Activated T-cell treated with anti-CD3 and anti-CD28 coated beads, Interleukin-2, amount 50 U/mL, for 1 hour (primary cell): ENCODE data around the gene ZNF488.

Experiments used
- DNase-seq: peaks from one replicate; pipeline ENCODE4 v3.0.0-alpha.2; 2020

The ZNF488 gene

GRCh38 chr10:47381103-47381395, 3.0 kb downstream of the ZNF488 start:
- DNase-seq: no peak

- DNase-seq: no peak
Measured at GRCh38 chr10:47380341-47381102, 3.6 kb downstream of the ZNF488 start.

GRCh38 chr10:47379901-47380300, 4.2 kb downstream of the ZNF488 start:
- DNase-seq: no peak

GRCh38 chr10:47379445-47379785, 4.7 kb downstream of the ZNF488 start:
- no peak for DNase-seq

GRCh38 chr10:47378606-47379444, 5.3 kb downstream of the ZNF488 start:
- no peak for DNase-seq

- no peak for DNase-seq
Measured at GRCh38 chr10:47378183-47378510, 5.9 kb downstream of the ZNF488 start.

- no peak for DNase-seq
Measured at GRCh38 chr10:47376522-47377220, 7.4 kb downstream of the ZNF488 start.

- DNase-seq: no peak
Measured at GRCh38 chr10:47374611-47375536, 9.2 kb downstream of the ZNF488 start.

GRCh38 chr10:47372726-47373125, 11.4 kb downstream of the ZNF488 start:
- DNase-seq: no peak

GRCh38 chr10:47371629-47372485, 12.2 kb downstream of the ZNF488 start:
- DNase-seq: no peak

- DNase-seq: no peak
Measured at GRCh38 chr10:47370878-47371277, 13.2 kb downstream of the ZNF488 start.

GRCh38 chr10:47370015-47370767, 13.9 kb downstream of the ZNF488 start:
- no peak for DNase-seq

GRCh38 chr10:47369251-47369894, 14.7 kb downstream of the ZNF488 start:
- no peak for DNase-seq

GRCh38 chr10:47368431-47369180, 15.5 kb downstream of the ZNF488 start:
- no peak for DNase-seq

GRCh38 chr10:47367646-47368045, 16.4 kb downstream of the ZNF488 start:
- DNase-seq: no peak

GRCh38 chr10:47366731-47367460, 17.2 kb downstream of the ZNF488 start:
- no peak for DNase-seq

GRCh38 chr10:47366181-47366631, 17.9 kb downstream of the ZNF488 start:
- DNase-seq: no peak

GRCh38 chr10:47365431-47366180, 18.5 kb downstream of the ZNF488 start:
- DNase-seq: no peak
